Measurements from ENCODE around the gene TMEM47. TPM values are rescaled to one million over a fixed set of nuclear protein-coding genes. Genes with fewer than 3 reads are reported as not detected.

The TMEM47 gene
- total RNA-seq, 1 donor from 2014 or later = 117 TPM

DNA sequence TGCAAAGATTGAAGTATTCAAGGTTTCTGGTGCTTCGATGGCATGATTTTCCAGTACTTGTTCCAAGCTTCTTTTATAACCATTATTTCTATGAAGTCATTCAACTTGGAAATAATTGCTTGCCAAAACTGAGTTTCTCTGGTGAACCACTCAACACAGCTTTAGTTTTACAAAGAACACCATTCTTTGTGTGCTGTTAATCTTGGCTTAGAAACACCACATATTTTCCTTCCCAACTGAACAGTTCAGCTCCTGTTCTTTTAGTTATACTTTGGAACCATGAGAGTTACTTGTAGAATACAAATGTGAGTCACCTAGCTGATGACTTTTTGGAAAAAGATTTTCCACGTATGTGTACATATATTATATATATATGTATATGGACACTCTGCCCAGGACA, 32.7 kb downstream of the TMEM47 start:
- intact Hi-C loops (cut with DNase I) = no loop called here
- Histone ChIP-seq H3K4me3 (no peak overlapping the region), H3K9me3 (no peaks in the 10 kb centered on the region), H3K4me1 (peaks cover 3 to 5% of the 10 kb centered on the region in 2 donors), H3K27me3 (no peaks in the 10 kb centered on the region), H3K36me3 (no peaks in the 10 kb centered on the region), H3K27ac (peak overlapping the region in 1 of 2 donors; percentile 31)
- TF ChIP-seq, protein P1, sequence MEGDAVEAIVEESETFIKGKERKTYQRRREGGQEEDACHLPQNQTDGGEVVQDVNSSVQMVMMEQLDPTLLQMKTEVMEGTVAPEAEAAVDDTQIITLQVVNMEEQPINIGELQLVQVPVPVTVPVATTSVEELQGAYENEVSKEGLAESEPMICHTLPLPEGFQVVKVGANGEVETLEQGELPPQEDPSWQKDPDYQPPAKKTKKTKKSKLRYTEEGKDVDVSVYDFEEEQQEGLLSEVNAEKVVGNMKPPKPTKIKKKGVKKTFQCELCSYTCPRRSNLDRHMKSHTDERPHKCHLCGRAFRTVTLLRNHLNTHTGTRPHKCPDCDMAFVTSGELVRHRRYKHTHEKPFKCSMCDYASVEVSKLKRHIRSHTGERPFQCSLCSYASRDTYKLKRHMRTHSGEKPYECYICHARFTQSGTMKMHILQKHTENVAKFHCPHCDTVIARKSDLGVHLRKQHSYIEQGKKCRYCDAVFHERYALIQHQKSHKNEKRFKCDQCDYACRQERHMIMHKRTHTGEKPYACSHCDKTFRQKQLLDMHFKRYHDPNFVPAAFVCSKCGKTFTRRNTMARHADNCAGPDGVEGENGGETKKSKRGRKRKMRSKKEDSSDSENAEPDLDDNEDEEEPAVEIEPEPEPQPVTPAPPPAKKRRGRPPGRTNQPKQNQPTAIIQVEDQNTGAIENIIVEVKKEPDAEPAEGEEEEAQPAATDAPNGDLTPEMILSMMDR (IDR thresholded peaks at IDR 0.05) = no peak
- no peak for DNase-seq (ENCODE audit: low spot score in 2 of 2)

DNA sequence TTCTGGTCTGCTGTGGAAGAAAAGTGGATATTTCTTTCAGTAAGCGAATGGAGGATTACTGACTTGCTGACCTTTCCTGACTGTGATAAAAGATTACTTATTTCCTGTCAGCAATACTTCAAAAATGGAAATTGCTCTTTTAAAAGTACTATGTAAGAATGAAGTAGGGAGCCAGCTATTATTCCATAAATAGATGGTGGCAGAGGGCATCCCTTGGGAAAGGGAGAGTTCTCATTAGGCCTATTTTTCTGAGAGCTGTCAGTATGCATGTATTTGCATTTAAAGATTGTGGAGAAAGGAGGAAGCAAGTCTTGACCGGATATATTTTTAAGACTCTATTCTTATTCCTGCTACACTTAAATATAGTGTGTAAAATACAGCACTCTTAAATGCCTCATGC, 37.2 kb downstream of the TMEM47 start:
- TF ChIP-seq, protein P1 (IDR thresholded peaks at IDR 0.05) = no peak

DNA sequence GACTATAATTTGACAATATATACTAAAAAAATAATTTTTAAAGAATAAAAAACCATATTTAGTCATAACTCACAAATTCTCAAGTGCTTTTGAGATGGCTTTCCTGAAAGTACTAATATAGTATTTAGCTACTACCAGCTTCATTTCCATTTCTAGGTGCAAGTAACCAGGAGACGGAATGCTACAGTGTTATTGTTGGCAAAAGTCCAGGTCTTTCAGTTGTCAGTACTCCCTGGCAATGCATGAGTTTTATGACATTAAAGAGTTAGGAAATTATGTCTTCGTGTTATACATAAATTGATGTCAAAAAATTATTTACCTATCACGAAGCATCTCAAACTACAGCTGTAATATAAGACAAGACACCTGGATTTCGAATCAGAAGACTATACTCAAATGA, 45.0 kb downstream of the TMEM47 start:
- TF ChIP-seq, protein P1 (IDR thresholded peaks at IDR 0.05) = no peak
- Histone ChIP-seq H3K36me3 (no peaks in the 10 kb centered on the region), H3K4me1 (peaks cover 0 to 3% of the 10 kb centered on the region in 2 donors), H3K4me3 (no peak overlapping the region), H3K27me3 (no peaks in the 10 kb centered on the region), H3K27ac (no peak overlapping the region), H3K9me3 (no peaks in the 10 kb centered on the region)
- no peak for DNase-seq (ENCODE audit: low spot score in 2 of 2)
- intact Hi-C loops (cut with DNase I) = no loop called here

More for the DNA sequence above, 37.2 kb downstream of the TMEM47 start:
- Histone ChIP-seq H3K4me1 (peaks cover 0 to 10% of the 10 kb centered on the region in 2 donors), H3K27me3 (no peaks in the 10 kb centered on the region), H3K36me3 (no peaks in the 10 kb centered on the region), H3K4me3 (no peak overlapping the region), H3K27ac (peak overlapping the region in 1 of 2 donors; percentile 33), H3K9me3 (no peaks in the 10 kb centered on the region)
- intact Hi-C loops (cut with DNase I) = no loop called here
- DNase-seq (ENCODE audit: low spot score in 2 of 2) = no peak

DNA sequence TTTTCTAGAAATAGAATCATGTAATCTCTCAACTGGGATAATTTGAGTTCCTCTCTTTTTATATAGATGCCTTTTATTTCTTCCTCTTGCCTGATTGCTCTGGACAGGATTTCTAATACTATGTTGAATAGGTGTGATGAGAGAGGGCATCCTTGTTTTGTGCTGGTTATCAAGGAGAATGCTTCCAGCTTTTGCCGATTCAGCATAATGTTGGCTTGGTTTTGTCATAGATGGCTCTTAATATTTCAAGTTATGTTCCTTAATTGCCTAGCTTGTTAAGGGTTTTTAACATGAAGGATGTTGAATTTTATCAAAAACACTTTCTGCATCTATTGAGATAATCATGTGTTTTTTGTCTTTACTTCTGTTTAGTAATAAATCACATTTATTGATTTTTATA, 58.7 kb downstream of the TMEM47 start:
- TF ChIP-seq, protein P1 (IDR thresholded peaks at IDR 0.05) = no peak

DNA sequence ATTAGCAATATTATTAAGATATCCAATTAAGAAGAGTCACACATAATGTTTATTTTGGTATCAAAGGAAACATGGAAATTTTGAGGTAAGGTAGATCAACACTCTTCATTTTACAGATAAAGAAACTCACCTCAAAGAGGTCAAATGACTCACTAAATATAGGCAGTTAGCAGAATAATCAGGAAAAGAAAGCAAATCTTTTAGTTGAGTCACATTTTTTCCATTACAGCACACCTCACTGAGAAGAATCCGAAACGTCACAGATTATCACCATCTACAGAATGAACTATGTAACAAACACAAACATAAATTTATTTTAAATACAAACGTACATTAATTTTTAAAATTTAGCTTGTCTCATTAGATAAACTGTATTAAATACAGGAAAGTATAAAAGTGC, 70.1 kb downstream of the TMEM47 start:
- TF ChIP-seq, protein P1 (IDR thresholded peaks at IDR 0.05) = no peak

More for the DNA sequence above, 58.7 kb downstream of the TMEM47 start:
- H3K27me3 ChIP-seq = no peaks in the 10 kb centered on the region
- H3K36me3 ChIP-seq = no peaks in the 10 kb centered on the region
- intact Hi-C loops (cut with DNase I) = no loop called here
- no peak overlapping the region for H3K4me3 ChIP-seq
- no peak overlapping the region for H3K27ac ChIP-seq
- DNase-seq (ENCODE audit: low spot score in 2 of 2) = no peak
- no peaks in the 10 kb centered on the region for H3K9me3 ChIP-seq
- H3K4me1 ChIP-seq = no peaks in the 10 kb centered on the region

DNA sequence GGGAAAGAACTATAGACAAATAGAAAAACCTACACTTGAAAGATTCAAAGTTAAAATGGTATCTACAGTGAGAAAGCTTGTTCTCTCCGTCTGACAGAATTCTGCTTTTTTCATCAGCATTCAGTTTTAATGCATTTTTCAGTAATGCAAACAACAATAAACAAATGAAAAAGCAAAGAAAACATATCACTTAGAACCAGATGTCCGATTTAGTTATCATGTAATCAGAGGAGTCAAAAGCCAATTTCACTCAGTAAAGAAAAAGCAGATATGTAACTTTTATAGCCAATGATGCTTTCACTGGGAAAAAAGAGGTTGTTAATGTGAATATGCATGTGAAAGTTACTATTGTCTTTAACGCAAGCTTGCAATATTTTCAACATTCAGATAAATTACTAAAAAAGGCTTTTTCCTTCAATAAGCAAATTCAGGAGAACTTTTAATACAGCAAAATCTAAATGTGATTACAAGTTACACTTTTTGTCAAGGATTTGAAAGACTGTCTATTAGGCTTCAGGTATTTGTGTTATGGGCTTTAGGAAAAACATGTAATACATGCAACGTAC, 70.7 kb downstream of the TMEM47 start:
- TF ChIP-seq, protein P1 (IDR thresholded peaks at IDR 0.05) = no peak
- Histone ChIP-seq H3K27ac (no peak overlapping the region), H3K36me3 (no peaks in the 10 kb centered on the region), H3K27me3 (no peaks in the 10 kb centered on the region), H3K4me3 (no peak overlapping the region), H3K9me3 (peaks cover 10 to 13% of the 10 kb centered on the region in 2 donors), H3K4me1 (no peaks in the 10 kb centered on the region)
- DNase-seq (ENCODE audit: low spot score in 2 of 2) = no peak
- intact Hi-C loops (cut with DNase I) = no loop called here

More for the DNA sequence above, 70.1 kb downstream of the TMEM47 start:
- H3K27ac ChIP-seq = no peak overlapping the region
- intact Hi-C loops (cut with DNase I) = no loop called here
- peaks cover 10 to 13% of the 10 kb centered on the region in 2 donors for H3K9me3 ChIP-seq
- no peak for DNase-seq (ENCODE audit: low spot score in 2 of 2)
- no peak overlapping the region for H3K4me3 ChIP-seq
- no peaks in the 10 kb centered on the region for H3K36me3 ChIP-seq
- no peaks in the 10 kb centered on the region for H3K27me3 ChIP-seq
- H3K4me1 ChIP-seq = no peaks in the 10 kb centered on the region
